MM.1S (cell line): ENCODE results near the gene PHF12.

Experiments
- EZH2 ChIP-seq: fragments of 300-600 bp; sonication (generic); optimal IDR thresholded peaks from 2 replicates; pipeline ENCODE3; 2017; ENCODE audit warnings: low read depth, mild to moderate bottlenecking, antibody characterized with exemption, low read length, mixed read lengths
- TF ChIP-seq, protein P1 (sequence below): fragments of 300-600 bp; sonication (generic); IDR thresholded peaks from 2 replicates; pipeline ENCODE4 v1.5.1; 2016; ENCODE audit warnings: antibody characterized with exemption, low read length, mixed read lengths

DNA sequence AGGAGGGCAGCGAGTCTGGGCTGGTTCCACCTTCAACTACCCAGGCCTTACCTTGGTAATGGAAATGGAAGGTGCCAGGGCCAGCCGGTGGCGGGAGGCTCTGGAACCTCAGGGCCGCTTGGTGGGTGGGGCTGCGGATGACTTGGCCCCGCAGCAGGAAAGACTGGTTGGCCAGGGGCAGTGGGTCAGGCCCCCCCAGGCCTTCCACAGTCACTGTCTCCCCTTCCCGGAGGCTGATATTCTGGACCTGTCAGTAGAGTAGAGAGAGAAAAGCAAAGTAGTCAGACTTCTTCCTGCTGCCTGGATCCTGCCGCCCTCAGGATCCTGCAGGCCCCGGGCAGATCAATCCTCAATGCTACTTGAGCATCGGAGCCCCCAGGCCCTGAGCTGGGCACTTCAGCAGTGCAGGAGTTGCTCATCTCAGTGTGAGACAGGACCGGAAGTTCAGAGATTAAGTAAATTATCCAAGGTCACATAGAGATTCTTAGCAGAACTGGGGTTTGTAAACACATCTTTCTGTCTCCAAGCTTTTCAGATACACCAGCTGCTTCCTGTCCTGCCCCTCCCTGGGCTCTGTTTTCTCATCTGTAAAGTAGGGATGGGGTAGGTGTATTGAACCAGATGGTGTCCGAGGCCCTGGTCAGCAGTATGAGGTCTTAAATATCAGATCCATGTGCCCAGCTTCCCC is 18.5 kb upstream of the PHF12 start:
- TF ChIP-seq, protein P1, sequence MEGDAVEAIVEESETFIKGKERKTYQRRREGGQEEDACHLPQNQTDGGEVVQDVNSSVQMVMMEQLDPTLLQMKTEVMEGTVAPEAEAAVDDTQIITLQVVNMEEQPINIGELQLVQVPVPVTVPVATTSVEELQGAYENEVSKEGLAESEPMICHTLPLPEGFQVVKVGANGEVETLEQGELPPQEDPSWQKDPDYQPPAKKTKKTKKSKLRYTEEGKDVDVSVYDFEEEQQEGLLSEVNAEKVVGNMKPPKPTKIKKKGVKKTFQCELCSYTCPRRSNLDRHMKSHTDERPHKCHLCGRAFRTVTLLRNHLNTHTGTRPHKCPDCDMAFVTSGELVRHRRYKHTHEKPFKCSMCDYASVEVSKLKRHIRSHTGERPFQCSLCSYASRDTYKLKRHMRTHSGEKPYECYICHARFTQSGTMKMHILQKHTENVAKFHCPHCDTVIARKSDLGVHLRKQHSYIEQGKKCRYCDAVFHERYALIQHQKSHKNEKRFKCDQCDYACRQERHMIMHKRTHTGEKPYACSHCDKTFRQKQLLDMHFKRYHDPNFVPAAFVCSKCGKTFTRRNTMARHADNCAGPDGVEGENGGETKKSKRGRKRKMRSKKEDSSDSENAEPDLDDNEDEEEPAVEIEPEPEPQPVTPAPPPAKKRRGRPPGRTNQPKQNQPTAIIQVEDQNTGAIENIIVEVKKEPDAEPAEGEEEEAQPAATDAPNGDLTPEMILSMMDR, result no peak
- TF ChIP-seq EZH2, result no peak
